ENCODE measurements around the gene SMIM31.

SMIM31 gene

GRCh38 chr4:164780839-164781238 is 26.9 kb downstream of the SMIM31 start:
- DNase-seq (ENCODE audit: low read depth in 4 of 4, low spot score in 1 of 4): no peak

- no peak for DNase-seq (ENCODE audit: low read depth in 4 of 4, low spot score in 1 of 4)
Measured at GRCh38 chr4:164783976-164784375, 30.0 kb downstream of the SMIM31 start.

- DNase-seq (ENCODE audit: low read depth in 4 of 4, low spot score in 1 of 4): no peak
Measured at GRCh38 chr4:164789047-164789446, 35.1 kb downstream of the SMIM31 start.

- no peak for DNase-seq (ENCODE audit: low read depth in 4 of 4, low spot score in 1 of 4)
Measured at GRCh38 chr4:164790249-164790648, 36.3 kb downstream of the SMIM31 start.

GRCh38 chr4:164799410-164799809 is 45.5 kb downstream of the SMIM31 start:
- DNase-seq (ENCODE audit: low read depth in 4 of 4, low spot score in 1 of 4): no peak

- no peak for DNase-seq (ENCODE audit: low read depth in 4 of 4, low spot score in 1 of 4)
Measured at GRCh38 chr4:164800786-164801185, 46.9 kb downstream of the SMIM31 start.

- DNase-seq (ENCODE audit: low read depth in 4 of 4, low spot score in 1 of 4): no peak
Measured at GRCh38 chr4:164802301-164802901, 48.5 kb downstream of the SMIM31 start.

- DNase-seq (ENCODE audit: low read depth in 4 of 4, low spot score in 1 of 4): no peak
Measured at GRCh38 chr4:164803702-164804101, 49.8 kb downstream of the SMIM31 start.

GRCh38 chr4:164807611-164808010 is 53.7 kb downstream of the SMIM31 start:
- no peak for DNase-seq (ENCODE audit: low read depth in 4 of 4, low spot score in 1 of 4)

- no peak for DNase-seq (ENCODE audit: low read depth in 4 of 4, low spot score in 1 of 4)
Measured at GRCh38 chr4:164813554-164813953, 59.6 kb downstream of the SMIM31 start.

- DNase-seq (ENCODE audit: low read depth in 4 of 4, low spot score in 1 of 4): no peak
Measured at GRCh38 chr4:164815711-164816110, 61.8 kb downstream of the SMIM31 start.

- DNase-seq (ENCODE audit: low read depth in 4 of 4, low spot score in 1 of 4): no peak
Measured at GRCh38 chr4:164819366-164819765, 65.4 kb downstream of the SMIM31 start.

GRCh38 chr4:164821711-164822110 is 67.8 kb downstream of the SMIM31 start:
- DNase-seq (ENCODE audit: low read depth in 4 of 4, low spot score in 1 of 4): no peak

- DNase-seq (ENCODE audit: low read depth in 4 of 4, low spot score in 1 of 4): no peak
Measured at GRCh38 chr4:164824581-164824980, 70.7 kb downstream of the SMIM31 start.

- DNase-seq (ENCODE audit: low read depth in 4 of 4, low spot score in 1 of 4): no peak
Measured at GRCh38 chr4:164828955-164829354, 75.0 kb downstream of the SMIM31 start.

GRCh38 chr4:164846566-164846965 is 92.6 kb downstream of the SMIM31 start:
- no peak for DNase-seq (ENCODE audit: low read depth in 4 of 4, low spot score in 1 of 4)

GRCh38 chr4:164847016-164847415 is 93.1 kb downstream of the SMIM31 start:
- no peak for DNase-seq (ENCODE audit: low read depth in 4 of 4, low spot score in 1 of 4)

GRCh38 chr4:164847967-164848649 is 94.2 kb downstream of the SMIM31 start:
- no peak for DNase-seq (ENCODE audit: low read depth in 4 of 4, low spot score in 1 of 4)

Measured in stimulated activated CD4-positive, alpha-beta T cell treated with anti-CD3 and anti-CD28 coated beads, Interleukin-1b, Interleukin-23, amount 100 ng/mL, for 24 hours (primary cell).